Measurements from ENCODE around the gene PVR.
"Not testable (repeated sequence)": the region's sequence is repeated elsewhere in the genome, so short reads cannot be mapped to it uniquely, and the experiment has no call there.

Gene PVR

GRCh38 chr19:44673510-44673909 is 29.8 kb downstream of the PVR start:
- no peak for DNase-seq (ENCODE audit: low read depth)

GRCh38 chr19:44675521-44675920 is 31.8 kb downstream of the PVR start:
- no peak for DNase-seq (ENCODE audit: low read depth)

GRCh38 chr19:44677019-44677811 is 33.5 kb downstream of the PVR start:
- DNase-seq (ENCODE audit: low read depth), result no peak

DNA sequence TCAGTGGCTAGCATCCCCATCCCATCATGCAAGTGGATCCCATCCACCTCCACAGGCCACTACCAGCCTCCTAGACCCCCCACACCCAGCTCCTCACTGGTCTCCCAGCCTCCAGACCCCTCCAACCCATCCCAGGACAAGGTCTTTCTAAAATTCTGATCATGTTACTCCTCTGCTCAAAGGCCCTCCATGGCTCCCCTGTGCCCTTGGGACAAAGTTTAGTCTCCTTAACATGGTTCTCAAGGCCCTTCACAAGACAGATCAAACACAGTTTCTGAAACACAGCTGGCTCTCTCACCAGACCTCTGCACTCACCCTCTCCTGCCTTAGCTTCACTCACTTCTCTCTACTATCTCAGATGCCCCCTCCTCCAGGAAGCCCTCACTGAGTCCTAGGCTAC is 36.8 kb downstream of the PVR start:
- DNase-seq (ENCODE audit: low read depth), result no peak

GRCh38 chr19:44681992-44682790 is 38.5 kb downstream of the PVR start:
- no peak for DNase-seq (ENCODE audit: low read depth)

DNA sequence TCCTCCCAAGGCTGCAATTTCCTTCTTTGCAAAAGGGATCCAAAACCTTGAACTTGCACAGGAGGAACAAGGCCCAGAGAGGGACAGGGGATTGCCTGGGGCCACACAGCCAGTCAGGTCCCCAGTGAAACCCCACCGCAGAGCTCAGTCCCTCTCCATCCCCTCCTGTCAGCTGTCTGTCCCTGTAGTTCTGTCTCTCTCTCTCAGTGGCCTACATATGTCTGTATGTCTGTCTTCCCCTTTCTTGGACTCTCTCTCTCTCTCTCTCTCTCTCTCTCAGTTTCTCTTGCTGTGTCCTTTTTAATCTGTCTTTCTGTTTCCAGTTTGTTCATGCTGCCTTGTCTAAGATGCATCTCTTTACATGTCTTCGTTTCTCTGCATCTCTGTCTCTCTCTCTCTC is 39.1 kb downstream of the PVR start:
- no peak for DNase-seq (ENCODE audit: low read depth)

DNA sequence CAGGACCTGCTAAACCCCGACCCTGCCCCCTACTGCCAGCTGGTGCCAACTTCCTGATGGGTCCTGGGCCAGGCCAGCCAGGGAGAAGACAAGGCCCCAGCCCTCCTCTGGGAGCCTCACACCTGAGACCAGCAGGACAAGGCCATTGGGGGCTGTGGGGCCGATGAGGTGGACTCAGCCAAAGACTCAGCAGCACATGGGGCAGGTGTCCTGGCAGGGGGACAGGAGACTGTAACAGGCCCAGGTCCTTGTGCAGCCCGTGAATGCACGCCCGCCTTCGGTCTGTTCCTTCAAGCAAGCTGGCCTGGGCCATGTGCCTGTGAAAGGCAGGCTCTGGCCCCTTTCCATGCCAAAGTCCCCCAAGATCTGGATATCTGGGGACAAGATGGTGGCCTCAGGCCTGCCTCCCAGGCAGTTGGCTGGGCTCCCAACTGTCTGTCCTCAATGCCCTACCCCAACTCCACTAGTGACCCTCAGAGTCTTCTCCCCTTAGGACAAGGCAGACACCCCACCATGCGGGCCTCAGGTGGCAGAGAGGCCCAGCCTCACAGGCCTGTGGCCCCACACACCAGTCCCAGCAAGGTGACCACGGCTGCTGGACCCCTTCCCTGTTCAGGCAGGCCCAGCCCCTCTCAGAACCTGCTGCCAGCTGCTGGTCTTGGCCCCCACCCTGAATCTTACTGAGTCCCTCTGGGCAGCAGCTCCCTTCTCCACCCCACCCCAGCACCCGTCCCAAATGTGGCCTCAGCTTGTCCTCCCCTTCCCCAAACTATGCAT is 39.9 kb downstream of the PVR start:
- DNase-seq (ENCODE audit: low read depth), result no peak

DNA sequence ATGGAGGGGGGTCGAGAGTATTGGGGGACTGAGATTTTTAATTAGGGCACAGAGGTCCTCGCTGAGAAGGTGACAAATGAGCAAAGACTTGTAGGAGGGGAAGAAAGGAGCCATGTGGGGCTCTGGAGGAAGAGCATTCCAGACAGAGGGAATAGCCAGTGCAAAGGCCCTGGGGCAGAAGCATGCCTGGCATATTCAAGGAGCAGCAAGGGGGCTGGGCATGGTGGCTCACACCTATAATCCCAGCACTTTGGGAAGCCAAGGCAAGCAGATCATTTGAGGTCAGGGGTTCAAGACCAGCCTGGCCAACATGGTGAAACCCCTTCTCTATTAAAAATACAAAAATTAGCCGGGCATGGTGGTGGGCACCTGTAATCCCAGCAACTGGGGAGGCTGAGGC is 40.7 kb downstream of the PVR start:
- DNase-seq (ENCODE audit: low read depth), result not testable (repeated sequence)

GRCh38 chr19:44684892-44685863 is 41.5 kb downstream of the PVR start:
- DNase-seq (ENCODE audit: low read depth), result no peak

DNA sequence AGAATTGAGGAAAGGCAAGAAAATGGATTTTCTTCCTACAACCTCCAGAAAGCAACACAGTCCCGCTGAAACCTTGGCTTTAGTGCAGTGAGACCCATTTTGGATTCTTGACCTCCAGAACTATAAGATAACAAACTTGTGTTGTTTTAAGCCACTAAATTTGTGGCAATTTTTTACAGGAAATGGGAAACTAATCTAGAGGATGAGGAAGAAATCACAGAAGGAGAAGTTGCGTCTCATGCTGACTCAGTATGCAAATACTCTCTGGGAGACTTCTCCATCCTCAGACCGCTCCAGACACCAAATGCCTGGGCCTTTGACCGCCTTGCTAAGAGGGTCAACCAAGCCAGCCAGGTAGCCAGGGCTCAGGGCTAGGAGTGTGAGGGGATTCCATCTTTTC is 42.2 kb downstream of the PVR start:
- DNase-seq (ENCODE audit: low read depth), result no peak

- no peak for DNase-seq (ENCODE audit: low read depth)
These were observed 43.2 kb downstream of the PVR start for GRCh38 chr19:44686896-44687295.

GRCh38 chr19:44687888-44688287 is 44.2 kb downstream of the PVR start:
- DNase-seq (ENCODE audit: low read depth), result no peak

GRCh38 chr19:44689290-44690130 is 45.8 kb downstream of the PVR start:
- DNase-seq (ENCODE audit: low read depth), result peak; percentile 67

- no peak for DNase-seq (ENCODE audit: low read depth)
These were observed 46.4 kb downstream of the PVR start for GRCh38 chr19:44690131-44690440.

GRCh38 chr19:44692379-44692721 is 48.6 kb downstream of the PVR start:
- no peak for DNase-seq (ENCODE audit: low read depth)

- DNase-seq (ENCODE audit: low read depth), result no peak
These were observed 50.5 kb downstream of the PVR start for GRCh38 chr19:44694184-44694579.

DNA sequence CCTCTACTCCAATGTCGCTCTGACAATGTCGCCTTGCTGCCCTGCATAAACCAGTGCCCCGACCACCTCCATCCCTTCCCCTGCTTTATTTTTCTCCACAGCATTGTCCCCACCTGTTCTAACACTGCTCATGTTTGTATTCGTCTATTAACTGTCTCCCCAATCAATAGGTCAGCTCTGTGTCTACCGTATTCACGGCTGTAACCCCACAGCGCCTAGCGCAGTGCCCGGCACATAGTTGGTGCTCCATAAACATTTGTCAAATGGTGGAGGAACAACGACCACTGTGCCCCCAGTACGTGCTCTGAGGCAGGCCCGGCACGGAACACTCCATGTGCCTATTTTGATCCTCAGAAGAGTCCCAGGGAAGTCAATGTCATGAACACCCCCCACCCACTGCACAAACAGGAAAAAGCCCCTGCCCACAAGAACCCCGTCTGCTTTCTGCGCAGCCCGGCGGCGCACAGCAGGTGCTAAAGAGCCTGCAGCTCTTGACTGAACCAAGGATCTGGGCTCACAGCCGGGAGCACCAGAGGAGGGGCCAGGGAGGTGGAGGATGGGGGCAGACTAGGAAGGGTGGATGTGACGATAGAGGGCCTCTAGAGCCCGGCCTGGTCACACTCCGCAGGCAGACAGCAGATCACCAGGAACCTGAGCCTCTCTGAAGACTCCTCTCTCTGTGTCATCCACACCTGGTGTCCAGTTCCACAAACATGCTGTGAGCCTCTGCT is 53.4 kb downstream of the PVR start:
- DNase-seq (ENCODE audit: low read depth), result no peak

GRCh38 chr19:44697670-44698034 is 53.9 kb downstream of the PVR start:
- no peak for DNase-seq (ENCODE audit: low read depth)

GRCh38 chr19:44698492-44699201 is 54.9 kb downstream of the PVR start, which contains the start of gene CEACAM16:
CEACAM16 (plus strand) TSS chr19:44699151; CDS start chr19:44701457, 2,306 bp downstream.
- no peak for DNase-seq (ENCODE audit: low read depth)

Data from stimulated activated CD8-positive, alpha-beta memory T cell treated with anti-CD3 and anti-CD28 coated beads, Interleukin-15, amount 100 ng/mL, for 1 hour (primary cell).